Measurements from ENCODE around the gene JAGN1.
"Not testable (repeated sequence)": the region's sequence is repeated elsewhere in the genome, so short reads cannot be mapped to it uniquely, and the experiment has no call there.

JAGN1 gene

GRCh38 chr3:9890249-9891071 lies at the start of gene JAGN1:
Gene JAGN1, plus strand, starts transcription at chr3:9890610. Its CDS starts 113 bp downstream, at chr3:9890723.
- DNase-seq (ENCODE audit: low spot score): peak; percentile 97

GRCh38 chr3:9841015-9841414 lies 49.4 kb upstream of the JAGN1 start:
- DNase-seq (ENCODE audit: low spot score): no peak

- peak; percentile 96 for DNase-seq (ENCODE audit: low spot score)
These were observed 46.5 kb upstream of the JAGN1 start, which contains the start of gene RPUSD3 for GRCh38 chr3:9843715-9844438. Gene RPUSD3, minus strand, starts transcription at chr3:9844008. Its CDS starts 18 bp downstream, at chr3:9843990.

- DNase-seq (ENCODE audit: low spot score): no peak
These were observed 44.2 kb upstream of the JAGN1 start for GRCh38 chr3:9846231-9846630.

- DNase-seq (ENCODE audit: low spot score): no peak
These were observed 43.4 kb upstream of the JAGN1 start for GRCh38 chr3:9846931-9847488.

- DNase-seq (ENCODE audit: low spot score): not testable (repeated sequence)
These were observed 42.5 kb upstream of the JAGN1 start for GRCh38 chr3:9847870-9848269.

- not testable (repeated sequence) for DNase-seq (ENCODE audit: low spot score)
These were observed 41.5 kb upstream of the JAGN1 start for GRCh38 chr3:9848860-9849259.

- DNase-seq (ENCODE audit: low spot score): not testable (repeated sequence)
These were observed 39.0 kb upstream of the JAGN1 start for GRCh38 chr3:9851383-9851782.

- DNase-seq (ENCODE audit: low spot score): not testable (repeated sequence)
These were observed 38.5 kb upstream of the JAGN1 start for GRCh38 chr3:9851926-9852325.

GRCh38 chr3:9852528-9852927 lies 37.9 kb upstream of the JAGN1 start:
- DNase-seq (ENCODE audit: low spot score): no peak

- DNase-seq (ENCODE audit: low spot score): not testable (repeated sequence)
These were observed 36.0 kb upstream of the JAGN1 start for GRCh38 chr3:9854291-9854940.

GRCh38 chr3:9855594-9855993 lies 34.8 kb upstream of the JAGN1 start:
- no peak for DNase-seq (ENCODE audit: low spot score)

GRCh38 chr3:9859530-9860025 lies 30.8 kb upstream of the JAGN1 start:
- no peak for DNase-seq (ENCODE audit: low spot score)

- DNase-seq (ENCODE audit: low spot score): no peak
These were observed 29.2 kb upstream of the JAGN1 start for GRCh38 chr3:9861201-9861600.

- DNase-seq (ENCODE audit: low spot score): no peak
These were observed 28.7 kb upstream of the JAGN1 start for GRCh38 chr3:9861626-9862130.

GRCh38 chr3:9862391-9863057 lies 27.9 kb upstream of the JAGN1 start:
- no peak for DNase-seq (ENCODE audit: low spot score)

GRCh38 chr3:9863058-9863772 lies 27.2 kb upstream of the JAGN1 start:
- no peak for DNase-seq (ENCODE audit: low spot score)

- no peak for DNase-seq (ENCODE audit: low spot score)
These were observed 26.0 kb upstream of the JAGN1 start for GRCh38 chr3:9864200-9864927.

- DNase-seq (ENCODE audit: low spot score): not testable (repeated sequence)
These were observed 25.2 kb upstream of the JAGN1 start for GRCh38 chr3:9865125-9865637.

GRCh38 chr3:9866639-9867038 lies 23.8 kb upstream of the JAGN1 start:
- no peak for DNase-seq (ENCODE audit: low spot score)
